Measurements from ENCODE around the gene C3orf20.

C3orf20 gene

DNA sequence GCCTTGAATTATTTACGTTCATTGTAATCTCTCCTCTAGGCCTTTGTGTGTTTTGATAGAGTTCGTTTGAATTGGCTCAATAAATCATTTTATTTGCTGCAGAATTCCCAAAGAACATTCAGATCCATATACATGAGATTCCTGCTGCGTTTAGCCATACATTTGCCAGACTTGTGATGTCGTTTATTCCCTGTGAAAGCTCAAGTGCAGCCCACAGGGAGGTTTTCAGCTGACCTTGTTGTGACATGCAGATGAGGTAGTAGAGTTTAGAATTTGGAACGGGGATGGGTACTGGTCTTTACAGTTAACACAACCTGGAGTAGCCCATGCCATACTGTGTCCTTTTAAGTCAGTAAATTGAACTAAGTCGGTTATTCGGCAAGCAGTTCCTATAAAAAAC is at the start of gene C3orf20:
Gene C3orf20 (plus strand): TSS at position 301 of the 400 bp plus-strand sequence. CDS start 7,573 bp downstream, outside the sequence.
- no peak for TF ChIP-seq GATA3 (IDR thresholded peaks at IDR 0.05; ENCODE audit: low read depth, low read length)
- no peak for TF ChIP-seq GATA2 (IDR thresholded peaks at IDR 0.05; ENCODE audit: low read depth, low read length)

DNA sequence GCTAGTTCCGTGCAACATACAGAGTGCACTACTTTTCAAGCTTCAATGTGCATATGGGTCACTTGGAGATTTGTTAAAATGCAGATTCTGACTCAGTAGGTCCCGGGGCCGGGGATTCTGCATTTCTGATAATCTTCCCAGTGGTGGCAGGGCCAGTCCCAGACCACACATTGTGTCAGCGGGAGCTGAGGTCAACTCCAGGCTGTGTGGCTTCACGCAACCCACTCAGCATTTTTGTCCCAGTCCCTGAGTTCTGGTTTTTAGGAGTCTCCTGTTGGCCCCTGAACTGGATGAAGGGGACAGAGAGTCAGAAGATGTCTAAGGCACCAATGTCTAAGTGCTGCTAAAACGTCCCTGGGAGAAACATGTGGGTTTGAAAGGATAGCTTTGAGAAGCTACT is 49.5 kb upstream of the C3orf20 start:
- TF ChIP-seq GATA2 (IDR thresholded peaks at IDR 0.05; ENCODE audit: low read depth, low read length) (no peak), GATA3 (IDR thresholded peaks at IDR 0.05; ENCODE audit: low read depth, low read length) (no peak)

DNA sequence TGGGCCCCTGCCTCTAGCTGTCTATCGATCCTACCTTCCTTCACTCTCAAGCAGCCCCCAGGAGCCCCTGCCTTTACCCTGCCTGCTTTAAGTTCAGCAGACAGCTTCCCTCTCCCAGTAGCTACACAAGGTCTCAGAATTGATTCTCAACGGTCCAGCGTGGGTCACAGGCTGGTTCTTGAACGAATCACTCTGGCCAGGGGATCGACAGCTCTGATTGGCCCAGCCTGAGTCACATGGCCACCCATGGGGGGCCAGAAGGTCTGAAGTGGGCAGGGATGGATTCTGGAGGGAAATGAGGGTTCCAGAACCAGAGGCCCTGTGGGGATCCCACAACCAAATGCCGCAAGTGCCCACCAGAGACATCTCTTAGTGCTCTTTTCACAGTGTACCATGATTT is 47.1 kb upstream of the C3orf20 start:
- TF ChIP-seq GATA3 (IDR thresholded peaks at IDR 0.05; ENCODE audit: low read depth, low read length): no peak
- TF ChIP-seq GATA2 (IDR thresholded peaks at IDR 0.05; ENCODE audit: low read depth, low read length): no peak

DNA sequence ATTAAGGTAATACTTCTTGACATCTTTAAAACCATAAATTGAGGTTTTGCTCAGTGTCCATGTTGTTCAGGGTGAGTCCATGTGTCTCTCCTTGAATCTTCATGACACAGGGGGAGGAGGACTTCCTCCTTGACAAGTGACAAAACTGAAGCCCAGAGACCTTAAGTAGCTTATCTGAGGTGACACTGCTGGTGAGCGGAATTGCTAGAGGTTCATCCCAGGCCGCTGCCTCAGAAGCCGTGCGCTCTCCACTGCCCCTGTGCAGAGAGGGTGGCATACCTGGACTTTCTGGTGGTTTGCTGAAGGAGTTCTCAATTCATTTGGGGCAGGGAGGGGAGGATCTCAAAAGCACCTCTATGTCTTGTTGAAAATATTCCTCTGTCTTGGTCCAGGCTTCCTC is 46.5 kb upstream of the C3orf20 start:
- no peak for TF ChIP-seq GATA3 (IDR thresholded peaks at IDR 0.05; ENCODE audit: low read depth, low read length)
- no peak for TF ChIP-seq GATA2 (IDR thresholded peaks at IDR 0.05; ENCODE audit: low read depth, low read length)

DNA sequence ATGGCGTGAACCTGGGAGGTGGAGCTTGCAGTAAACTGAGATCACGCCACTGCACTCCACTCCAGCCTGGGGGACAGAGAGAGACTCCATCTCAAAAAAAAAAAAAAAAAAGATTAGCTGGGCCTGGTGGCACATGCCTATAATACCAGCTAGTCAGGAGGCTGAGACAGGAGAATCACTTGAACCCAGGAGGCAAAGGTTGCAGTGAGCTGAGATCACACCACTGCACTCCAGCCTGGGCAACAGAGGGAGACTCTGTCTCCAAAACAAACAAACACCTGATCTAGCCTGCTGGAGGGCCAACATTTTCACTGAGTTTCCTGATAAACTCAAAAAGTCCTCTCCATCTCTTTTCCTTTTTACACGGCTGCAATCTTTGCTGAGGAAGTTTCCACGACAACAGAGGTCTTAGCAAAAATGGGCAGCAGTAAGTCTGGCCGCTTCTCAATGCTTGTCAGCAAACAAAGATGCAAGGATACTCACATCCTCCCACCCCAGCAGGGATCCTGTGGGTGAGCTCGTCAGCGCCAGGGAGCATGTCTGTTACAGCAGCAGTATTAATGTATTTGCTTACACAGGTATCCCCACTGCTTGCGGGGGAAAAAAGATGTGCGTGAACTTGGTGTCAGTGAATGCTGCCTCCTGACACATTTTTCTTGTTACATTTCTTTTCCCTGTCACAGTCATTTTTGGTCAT is 44.4 kb upstream of the C3orf20 start:
- TF ChIP-seq GATA2 (IDR thresholded peaks at IDR 0.05; ENCODE audit: low read depth, low read length) (no peak), GATA3 (IDR thresholded peaks at IDR 0.05; ENCODE audit: low read depth, low read length) (no peak)

DNA sequence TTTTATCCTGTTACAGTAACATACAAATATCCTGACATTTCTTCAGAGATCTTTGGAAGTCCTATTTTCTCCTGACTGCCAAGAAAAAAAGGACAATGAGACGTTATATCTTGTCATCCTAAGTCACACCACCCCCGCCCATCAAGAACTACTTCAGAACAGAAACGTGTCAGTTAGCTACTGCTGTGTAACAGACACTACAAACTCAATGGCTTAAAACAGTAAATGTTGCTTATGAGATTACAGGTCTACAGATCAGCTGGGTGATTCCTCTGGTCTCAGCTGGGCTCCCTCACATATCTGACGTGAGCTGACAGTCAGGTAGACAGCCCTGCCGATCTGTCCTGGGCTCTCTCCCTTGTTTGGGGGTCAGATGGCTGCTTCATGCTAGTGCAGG is 43.8 kb upstream of the C3orf20 start:
- no peak for TF ChIP-seq GATA2 (IDR thresholded peaks at IDR 0.05; ENCODE audit: low read depth, low read length)
- TF ChIP-seq GATA3 (IDR thresholded peaks at IDR 0.05; ENCODE audit: low read depth, low read length): no peak

DNA sequence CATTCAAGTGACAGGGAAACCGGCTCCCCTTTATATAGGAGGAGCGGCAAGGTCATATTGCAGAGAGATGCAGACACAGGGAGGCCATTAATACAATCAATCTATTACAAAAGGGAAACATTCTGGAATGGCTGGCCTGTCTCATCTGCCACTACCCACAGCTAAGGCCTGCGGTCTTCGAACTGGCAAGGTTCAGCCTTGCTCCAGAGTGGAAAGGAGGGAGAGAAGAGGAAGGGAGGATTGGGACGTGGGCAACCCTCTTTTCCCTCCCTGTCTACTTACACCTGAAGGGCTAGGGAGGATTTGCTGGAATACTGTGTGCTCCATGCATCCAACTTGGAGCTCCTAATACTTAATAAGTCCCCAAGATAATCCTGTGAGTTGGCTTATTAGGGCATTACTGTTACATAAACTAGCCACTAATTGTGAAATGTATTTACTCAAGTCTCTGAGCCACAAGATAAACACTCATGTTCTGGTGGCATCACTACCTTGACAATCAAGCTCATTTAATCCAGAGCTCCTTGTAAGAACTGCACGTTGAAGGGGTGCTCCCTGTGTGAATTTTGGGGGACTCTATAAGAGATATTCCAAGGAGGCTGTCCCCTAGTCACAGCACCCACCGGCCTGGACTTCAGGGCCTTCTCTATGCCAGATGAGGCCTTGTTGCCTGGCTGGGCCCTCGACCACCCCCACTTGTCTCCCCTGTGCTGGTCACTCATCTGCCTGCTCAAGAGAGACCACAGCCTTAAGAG is 43.1 kb upstream of the C3orf20 start:
- TF ChIP-seq GATA2 (IDR thresholded peaks at IDR 0.05; ENCODE audit: low read depth, low read length) (no peak), GATA3 (IDR thresholded peaks at IDR 0.05; ENCODE audit: low read depth, low read length) (no peak)

DNA sequence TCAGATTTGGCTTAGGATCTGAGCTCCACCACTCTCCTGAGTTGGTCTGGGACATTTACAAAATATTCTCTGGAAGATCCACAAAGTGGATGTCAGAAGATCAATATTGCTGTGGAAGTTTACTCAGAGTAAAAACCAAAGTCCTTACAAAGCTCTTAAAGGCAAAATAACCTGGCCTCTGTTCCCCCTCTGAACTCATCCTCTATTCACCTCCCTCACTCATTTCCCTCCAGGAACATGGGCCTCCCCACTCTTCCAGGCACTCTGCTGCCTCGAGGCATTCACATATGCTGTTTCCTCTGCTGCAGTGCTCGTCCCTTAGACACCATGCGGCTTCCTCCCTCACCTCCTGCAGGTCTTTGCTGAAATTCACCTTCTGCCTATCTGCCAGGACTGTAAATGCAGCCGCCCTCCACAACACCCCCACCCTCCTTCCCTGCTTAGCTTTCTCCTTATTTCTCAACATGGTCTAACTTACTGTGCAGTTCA is 42.5 kb upstream of the C3orf20 start:
- TF ChIP-seq GATA2 (IDR thresholded peaks at IDR 0.05; ENCODE audit: low read depth, low read length) (no peak), GATA3 (IDR thresholded peaks at IDR 0.05; ENCODE audit: low read depth, low read length) (no peak)

DNA sequence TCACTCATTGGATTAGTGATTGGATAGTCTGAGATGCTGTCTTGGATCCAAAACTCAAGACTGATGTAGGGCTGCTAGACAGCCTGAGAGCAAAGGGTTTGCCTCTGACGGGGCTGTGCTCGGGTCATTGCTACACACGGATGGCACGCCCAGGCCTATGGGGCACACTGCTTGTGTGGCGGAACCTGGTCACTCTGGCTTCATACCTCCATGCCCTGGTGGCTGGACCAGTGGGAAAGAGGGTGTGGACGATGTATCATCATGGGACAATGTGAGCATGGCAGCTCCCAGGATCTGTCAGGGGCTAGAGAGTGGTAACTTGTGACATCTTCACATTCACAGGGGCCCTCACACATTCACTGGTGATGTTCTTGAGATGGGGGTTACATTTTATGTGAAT is 41.5 kb upstream of the C3orf20 start:
- no peak for TF ChIP-seq GATA2 (IDR thresholded peaks at IDR 0.05; ENCODE audit: low read depth, low read length)
- TF ChIP-seq GATA3 (IDR thresholded peaks at IDR 0.05; ENCODE audit: low read depth, low read length): no peak

DNA sequence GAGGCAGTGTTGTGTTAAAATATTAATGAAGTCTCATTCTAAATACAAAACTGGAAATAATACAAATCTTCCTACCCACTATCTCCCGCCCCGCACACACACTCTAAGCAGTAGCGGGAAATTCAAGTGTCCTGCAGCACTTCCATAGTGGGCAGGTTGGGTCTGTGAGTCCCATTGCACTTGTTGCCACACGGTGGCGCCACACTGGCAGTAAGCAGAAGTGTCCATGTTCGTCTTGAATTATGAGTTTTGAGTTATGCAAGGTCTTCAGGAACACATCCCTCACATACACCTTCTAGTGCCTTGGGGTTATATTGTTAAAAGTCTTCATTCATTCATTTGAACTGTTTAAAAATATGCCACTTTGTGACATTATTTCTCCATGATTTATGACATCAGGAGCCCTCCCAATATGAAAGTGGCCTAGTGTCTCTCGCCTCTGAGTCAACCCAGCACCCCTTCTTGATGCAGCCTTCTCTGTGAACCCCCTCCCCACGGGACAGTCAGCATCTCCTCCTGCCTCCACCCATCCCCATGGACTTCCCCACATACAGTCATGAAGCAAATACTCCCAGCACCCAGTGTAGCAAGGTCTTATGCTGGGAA is 41.0 kb upstream of the C3orf20 start:
- TF ChIP-seq GATA3 (IDR thresholded peaks at IDR 0.05; ENCODE audit: low read depth, low read length): no peak
- no peak for TF ChIP-seq GATA2 (IDR thresholded peaks at IDR 0.05; ENCODE audit: low read depth, low read length)

DNA sequence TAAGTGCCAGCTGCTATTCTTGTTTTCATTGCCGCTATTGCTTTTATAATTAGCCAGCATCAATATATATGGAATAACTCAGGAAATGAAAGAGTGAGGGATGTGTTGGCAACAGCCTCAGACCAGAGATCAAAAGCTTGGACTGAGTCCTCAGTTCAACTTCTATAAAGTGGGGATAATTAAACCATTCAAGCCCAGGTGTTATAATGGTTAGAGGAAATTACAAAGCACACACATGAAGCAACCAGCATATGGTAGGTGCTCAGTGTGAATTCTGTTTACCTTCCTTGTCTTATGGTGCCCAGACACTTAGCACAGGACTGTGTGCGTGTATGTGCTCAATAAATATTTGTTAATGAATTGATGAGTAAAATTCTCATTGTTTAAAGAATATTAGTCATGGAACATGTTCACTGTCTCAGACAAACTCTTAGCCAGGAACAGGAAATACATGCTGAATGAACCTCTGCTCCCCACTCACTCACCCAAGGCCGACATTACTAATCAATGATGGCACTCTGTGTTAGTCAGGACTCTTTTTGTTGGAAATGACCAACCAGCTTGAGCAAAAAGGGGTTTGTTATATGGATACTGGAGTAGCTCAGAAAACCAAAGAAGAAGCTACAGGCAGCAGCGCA is 40.1 kb upstream of the C3orf20 start:
- TF ChIP-seq GATA3 (IDR thresholded peaks at IDR 0.05; ENCODE audit: low read depth, low read length): no peak
- TF ChIP-seq GATA2 (IDR thresholded peaks at IDR 0.05; ENCODE audit: low read depth, low read length): no peak

DNA sequence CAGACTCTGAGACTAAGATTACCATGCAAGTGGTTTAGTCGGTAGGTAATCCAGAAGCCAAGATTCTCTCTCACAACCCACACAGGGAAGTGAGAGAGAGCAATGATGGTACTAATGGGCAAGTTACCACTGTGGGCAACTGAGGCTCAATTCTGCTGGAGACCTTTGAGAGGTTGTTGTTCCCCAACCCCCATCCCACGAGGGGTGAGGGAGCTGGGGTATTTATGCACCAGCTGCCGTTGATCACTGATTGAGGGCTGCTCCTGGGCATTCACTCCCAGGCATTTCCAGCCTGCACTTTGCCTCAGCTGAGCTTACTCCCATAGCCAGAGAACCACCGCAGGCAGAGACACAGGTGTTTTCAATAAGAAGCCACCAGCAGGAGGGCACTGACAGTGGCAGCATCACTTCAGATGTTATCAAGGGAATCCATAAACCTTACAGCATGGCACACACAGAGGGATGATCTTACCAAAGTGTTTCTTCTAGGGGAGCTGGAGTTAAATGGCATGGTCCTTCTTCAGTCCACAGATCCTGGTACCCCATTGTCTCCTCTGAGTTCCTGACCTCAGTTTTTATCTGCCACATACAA is 38.3 kb upstream of the C3orf20 start:
- peak; percentile 68 for TF ChIP-seq GATA2 (IDR thresholded peaks at IDR 0.05; ENCODE audit: low read depth, low read length)
- no peak; the same call in 1 of the 2 replicates for TF ChIP-seq GATA3 (IDR thresholded peaks at IDR 0.05; ENCODE audit: low read depth, low read length)

DNA sequence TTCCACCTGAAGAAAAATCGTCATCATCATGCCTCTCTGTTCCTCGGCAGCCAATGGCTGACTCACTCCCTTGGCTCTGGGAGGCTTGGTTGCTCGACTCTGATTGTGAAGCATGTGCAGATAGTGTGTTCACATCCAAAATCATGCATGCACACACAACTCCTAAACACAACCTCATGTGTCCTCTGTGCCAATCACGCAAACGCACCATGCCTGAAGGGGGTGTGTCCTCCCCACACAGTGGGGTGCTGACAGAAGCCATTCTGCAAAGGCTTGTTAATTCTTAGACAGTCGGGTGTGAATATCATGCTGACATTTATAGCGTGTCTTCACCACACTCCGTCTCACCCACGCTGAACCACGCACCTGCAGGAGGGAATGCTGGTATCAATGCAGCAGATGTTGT is 34.8 kb upstream of the C3orf20 start:
- no peak for TF ChIP-seq GATA2 (IDR thresholded peaks at IDR 0.05; ENCODE audit: low read depth, low read length)

DNA sequence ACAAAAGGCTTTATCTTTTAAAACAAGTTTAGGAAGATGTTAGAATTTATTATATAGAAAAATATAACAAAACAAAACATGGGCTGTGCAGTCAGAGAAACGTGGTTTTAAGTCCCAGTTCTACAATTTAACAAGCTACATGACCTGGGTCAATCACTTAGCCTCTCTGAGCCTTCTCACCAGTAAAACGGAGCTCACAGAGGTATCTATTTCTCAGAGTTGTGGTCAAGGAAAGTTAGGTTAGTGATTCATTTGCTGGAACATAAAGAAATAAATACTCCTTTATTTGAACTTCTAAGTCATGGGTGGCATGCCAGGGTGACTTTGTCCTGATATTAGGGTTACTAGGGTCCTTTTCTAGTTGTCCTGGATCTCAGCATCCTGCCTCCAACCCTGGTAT is 34.2 kb upstream of the C3orf20 start:
- TF ChIP-seq GATA3 (IDR thresholded peaks at IDR 0.05; ENCODE audit: low read depth, low read length): no peak
- TF ChIP-seq GATA2 (IDR thresholded peaks at IDR 0.05; ENCODE audit: low read depth, low read length): no peak
